K562 (cell line): Measurements from ENCODE around the gene EPHB1. TPM values are rescaled to one million over a fixed set of nuclear protein-coding genes. Genes with fewer than 3 reads are reported as not detected.

Source experiments
- ATAC-seq: fragments of 200-7000 bp; cut with Tn5 transposase; 3 replicates; pipeline ENCODE4 v1.9.1; 2020; ENCODE audit warnings: moderate library complexity
- Bru-seq: library from RNA; stranded (reverse); fragments of 400-500 nt; gene quantifications from one replicate; lab custom pipeline; 2021; lab: Mats Ljungman, UMichigan
- BruChase-seq, 2 experiments: library from RNA; stranded (reverse); fragments of 400-500 nt; gene quantifications; one replicate each; lab custom pipeline; 2021; lab: Mats Ljungman, UMichigan
- BruUV-seq: library from RNA; stranded (reverse); fragments of 400-500 nt; replicated peaks from 2 replicates; lab custom pipeline; 2021; lab: Mats Ljungman, UMichigan
- CTCF ChIA-PET: fragments of 300-600 bp; formaldehyde crosslinking; extraction: SDS; loops from one replicate; lab custom pipeline; 2021; ENCODE audit warnings: low intra/inter-chr PET ratio; lab: Yijun Ruan, JAX
- POLR2A ChIA-PET: fragments of 300-600, 350-650 bp; sonication (Branson Sonifier 250); formaldehyde crosslinking; extraction: SDS; loops from one replicate; lab custom pipeline; 2021; ENCODE audit warnings: antibody characterized with exemption, inconsistent platforms; lab: Yijun Ruan, JAX
- DNase-seq, 4 experiments: peaks; one replicate each; pipeline versions ENCODE4 v3.0.0 to v3.0.0-alpha.2; 2011 to 2018; ENCODE audit warnings: low spot score in 3 of 4, mixed read lengths in 3 of 4; ENCODE audit errors: extremely low read depth in 1 of 4
- FAIRE-seq: peaks from 2 replicates; lab custom pipeline; 2011; peaks lifted over from hg19 to GRCh38; lab: Jason Lieb, UNC
- H2AFZ ChIP-seq: 2 replicates; pipeline ENCODE4 v1.6.0; 2011; ENCODE audit warnings: low read depth, low read length, control low read depth, inconsistent platforms
- H3K27ac ChIP-seq: fragments of 200-600 bp; 3 replicates; pipeline ENCODE4 v1.8.0; 2011; ENCODE audit warnings: low read depth, mild to moderate bottlenecking, control low read depth, inconsistent platforms, low read length, moderate library complexity, mixed read lengths; ENCODE audit errors: extremely low read depth
- H3K27me3 ChIP-seq, 2 experiments: fragments of 300-600 bp in 1 of 2; 2 replicates in 1 of 2; 3 replicates in 1 of 2; pipeline versions ENCODE4 v1.6.0 to v1.8.0; 2011; ENCODE audit warnings: inconsistent platforms in 2 of 2, low read length in 2 of 2, mild to moderate bottlenecking in 1 of 2, mixed read lengths in 1 of 2, moderate library complexity in 1 of 2; ENCODE audit not compliant: control insufficient read depth in 2 of 2, insufficient read depth in 2 of 2
- H3K36me3 ChIP-seq: fragments of 300-600 bp; 3 replicates; pipeline ENCODE4 v1.8.0; 2011; ENCODE audit warnings: mild to moderate bottlenecking, low read length, inconsistent platforms; ENCODE audit not compliant: control insufficient read depth, insufficient read depth
- H3K4me1 ChIP-seq, 2 experiments: fragments of 200-600 bp in 1 of 2; replicated peaks in 1 of 2; 2 replicates in 1 of 2; 3 replicates in 1 of 2; pipeline versions ENCODE4 v1.5.1 to v1.8.0; 2011; ENCODE audit warnings: inconsistent platforms in 2 of 2, low read length in 2 of 2, mild to moderate bottlenecking in 1 of 2, mixed read lengths in 1 of 2, moderate library complexity in 1 of 2; ENCODE audit not compliant: control insufficient read depth in 2 of 2, insufficient read depth in 2 of 2
- H3K4me2 ChIP-seq: 2 replicates; pipeline ENCODE4 v1.6.1; 2011; ENCODE audit warnings: low read length, control low read depth, inconsistent platforms, mixed read lengths; ENCODE audit not compliant: insufficient read depth
- H3K4me3 ChIP-seq: fragments of 200-600 bp; sonication (generic), shearing (Covaris generic); 2 replicates; pipeline ENCODE4 v1.5.1; 2016; ENCODE audit warnings: control low read depth, inconsistent platforms
- H3K79me2 ChIP-seq: fragments of 200-600 bp; 3 replicates; pipeline ENCODE4 v1.8.0; 2011; ENCODE audit warnings: low read length, inconsistent platforms; ENCODE audit not compliant: control insufficient read depth, insufficient read depth
- H3K9ac ChIP-seq, 2 experiments: 2 replicates each; pipeline versions ENCODE4 v1.6.0 to v1.6.1; 2011; ENCODE audit warnings: low read depth in 2 of 2, low read length in 2 of 2, control low read depth in 1 of 2, inconsistent platforms in 1 of 2, mild to moderate bottlenecking in 1 of 2, mixed read lengths in 1 of 2; ENCODE audit not compliant: insufficient read depth in 1 of 2
- H3K9me1 ChIP-seq: one replicate; pipeline ENCODE4 v1.6.0; 2011; ENCODE audit warnings: inconsistent platforms, mild to moderate bottlenecking, low read length, moderate library complexity; ENCODE audit not compliant: control insufficient read depth, insufficient read depth
- H3K9me3 ChIP-seq: replicated peaks from 2 replicates; pipeline ENCODE4 v1.5.1; 2011; ENCODE audit warnings: low read depth, low read length, inconsistent platforms; ENCODE audit not compliant: control insufficient read depth, insufficient read depth
- H4K20me1 ChIP-seq: replicated peaks from 2 replicates; pipeline ENCODE4 v1.6.1; 2011; ENCODE audit warnings: low read length, inconsistent platforms, mixed read lengths; ENCODE audit not compliant: control insufficient read depth, insufficient read depth
- DMBX1 ChIP-seq: fragments of 250-450 bp; sonication (Bioruptor Pico); IDR thresholded peaks from 2 replicates; pipeline ENCODE4 v1.8.0; 2022; ENCODE audit warnings: inconsistent platforms, mild to moderate bottlenecking, moderate library complexity, borderline replicate concordance
- EHMT2 ChIP-seq: fragments of 450-650 bp; IDR thresholded peaks from 2 replicates; pipeline ENCODE4 v1.6.1; 2018; ENCODE audit warnings: antibody characterized with exemption
- ELF2 ChIP-seq: fragments of 250-450 bp; sonication (Bioruptor Pico); IDR thresholded peaks from 2 replicates; pipeline ENCODE4 v1.5.0; 2021; ENCODE audit warnings: mild to moderate bottlenecking
- JUNB ChIP-seq: fragments of 450-650 bp; formaldehyde crosslinking; conservative IDR thresholded peaks from 2 replicates; pipeline ENCODE4 v1.4.0; 2020; ENCODE audit warnings: mild to moderate bottlenecking
- NFATC3 ChIP-seq: fragments of 450-650 bp; IDR thresholded peaks from 2 replicates; pipeline ENCODE4 v1.6.1; 2017; ENCODE audit warnings: mild to moderate bottlenecking
- RAD21 ChIP-seq, 2 experiments: fragments of 250-450 bp in 1 of 2; fragments of 450-650 bp in 1 of 2; sonication (Bioruptor Pico) in 1 of 2; formaldehyde crosslinking in 1 of 2; IDR thresholded peaks in 1 of 2; conservative IDR thresholded peaks in 1 of 2; 2 replicates each; pipeline versions ENCODE4 v1.4.0 to v1.8.0; 2020 to 2022; ENCODE audit warnings: mild to moderate bottlenecking in 2 of 2, moderate library complexity in 1 of 2
- SMARCC2 ChIP-seq: fragments of 450-650 bp; IDR thresholded peaks from 2 replicates; pipeline ENCODE4 v1.6.1; 2017; ENCODE audit warnings: antibody characterized with exemption, moderate library complexity, mild to moderate bottlenecking, low read depth
- SMC3 ChIP-seq: conservative IDR thresholded peaks from 2 replicates; pipeline ENCODE4 v1.6.1; 2011; ENCODE audit warnings: low read depth, low read length, improper control_type of control experiment; ENCODE audit not compliant: insufficient read depth
- TCF15 ChIP-seq: fragments of 250-450 bp; sonication (Bioruptor Pico); IDR thresholded peaks from 2 replicates; pipeline ENCODE4 v1.8.0; 2022; ENCODE audit warnings: moderate library complexity, mild to moderate bottlenecking, inconsistent platforms
- TRIM25 ChIP-seq: fragments of 450-650 bp; IDR thresholded peaks from 2 replicates; pipeline ENCODE4 v1.7.0; 2016; ENCODE audit warnings: borderline replicate concordance
- WHSC1 ChIP-seq: IDR thresholded peaks from one replicate; pipeline ENCODE4 v1.6.1; 2012; ENCODE audit warnings: low read length, control low read depth, inconsistent platforms
- ZNF354B ChIP-seq: fragments of 250-450 bp; sonication (Bioruptor Pico); IDR thresholded peaks from 2 replicates; pipeline ENCODE4 v1.4.0; 2020
- WGBS: fragments of 100-300 bp; shearing (Covaris generic); methylation state at CpG from one replicate; pipeline ENCODE4 v1.1.6; 2016; ENCODE audit warnings: low coverage, mixed read lengths; ENCODE audit not compliant: insufficient coverage; ENCODE audit errors: missing lambda C conversion rate; 5-methylcytosine and 5-hydroxymethylcytosine counted together
- in situ Hi-C: fragments of 300-500 bp; cut with MboI; formaldehyde crosslinking; loops from 4 replicates; pipeline ENCODE4 v1.15.0; 2018; ENCODE audit warnings: inconsistent platforms, mixed read lengths
- intact Hi-C: fragments of 100-400 bp; cut with micrococcal nuclease; formaldehyde crosslinking; loops from 2 replicates; pipeline ENCODE4 v1.14.2; 2022
- long read RNA-seq, 3 experiments: library from polyadenylated mRNA in 2 of 3; library from RNA in 1 of 3; unstranded in 2 of 3; stranded (forward) in 1 of 3; transcript quantifications; one replicate each; pipeline ENCODE4 v2.0.0, GENCODE V29; 2019 to 2022
- polyA minus RNA-seq, 3 experiments: library from RNA; depleted of rRNA, polyadenylated mRNA; stranded (reverse); fragments of >200 nt; gene quantifications; 2 replicates each; pipeline ENCODE4 v1.2.3, GENCODE V29; 2011
- polyA plus RNA-seq, 8 experiments: library from polyadenylated mRNA; depleted of rRNA in 4 of 8; stranded (reverse) in 5 of 8; unstranded in 3 of 8; fragments of >200 nt; fragmentation: Nextera tagmentation in 2 of 8; fragmentation: Illumina TruSeq in 1 of 8; extraction: Ambion mirVana in 2 of 8; extraction: Trizol in 1 of 8; gene quantifications; 2 replicates each; pipeline versions ENCODE4 v1.2.1 to v1.2.3, GENCODE V29; 2011 to 2014; ENCODE audit warnings: inconsistent platforms in 1 of 8, missing spikeins in 1 of 8
- total RNA-seq, 7 experiments: library from RNA; depleted of rRNA in 6 of 7; stranded (reverse); fragments of >200 nt in 6 of 7; fragmentation: Illumina TruSeq in 2 of 7; extraction: Trizol in 2 of 7; gene quantifications; 2 replicates each; pipeline versions ENCODE4 v1.2.1 to v1.2.3, GENCODE V29; 2011 to 2021; ENCODE audit warnings: low replicate concordance in 1 of 7
- TF ChIP-seq, protein P1 (sequence below): fragments of 450-650 bp; IDR thresholded peaks from 2 replicates; pipeline ENCODE4 v1.6.1; 2017; ENCODE audit warnings: mild to moderate bottlenecking, moderate library complexity

The EPHB1 gene
- total RNA-seq (2011; cell fraction: chromatin; rRNA removed; ENCODE audit: low replicate concordance), result not detected in 2 replicates
- total RNA-seq (2011; cell fraction: nucleolus; rRNA removed), result not detected in 2 replicates
- total RNA-seq (2011; cell fraction: nucleoplasm; rRNA removed), result not detected in 2 replicates
- total RNA-seq (2014; rRNA removed), result not detected in 2 replicates
- not detected in 2 replicates for total RNA-seq (2014; rRNA removed; fragmentation: Illumina TruSeq; extraction: Trizol)
- 0.29 TPM in 1 of 2 replicates, not detected in the other for total RNA-seq (2015; rRNA removed; fragmentation: Illumina TruSeq; extraction: Trizol)
- not detected in 2 replicates for total RNA-seq (2021)
- not detected in 2 replicates for polyA plus RNA-seq (2011; rRNA removed)
- not detected in 2 replicates for polyA plus RNA-seq (2011; cell fraction: cytosol; rRNA removed)
- polyA plus RNA-seq (2011; cell fraction: nucleus; rRNA removed), result 0.18 TPM in 1 of 2 replicates, not detected in the other
- polyA plus RNA-seq (2012), result not detected in 2 replicates
- polyA plus RNA-seq (2014; fragmentation: Illumina TruSeq; extraction: Trizol), result not detected in 2 replicates
- polyA plus RNA-seq (2014; fragmentation: Nextera tagmentation; extraction: Ambion mirVana), result not detected
- polyA plus RNA-seq (2014; rRNA removed), result not detected in 2 replicates
- polyA minus RNA-seq (2011; rRNA and poly(A)+ RNA removed), result not detected in 2 replicates
- polyA minus RNA-seq (2011; cell fraction: cytosol; rRNA and poly(A)+ RNA removed), result not detected in 2 replicates
- polyA minus RNA-seq (2011; cell fraction: nucleus; rRNA and poly(A)+ RNA removed), result 0.22 TPM in 1 of 2 replicates, not detected in the other
- Bru-seq, nascent RNA, result percentile 3 among the genes with signal in this experiment
- percentile 1 among the genes with signal in this experiment for BruChase-seq, experiment 1, labeled RNA remaining after a 2-hour chase
- percentile 1 among the genes with signal in this experiment for BruChase-seq, experiment 2, labeled RNA remaining after a 6-hour chase
- long read RNA-seq, experiment 1, result 0 reads
- long read RNA-seq, experiment 2, result 0 reads
- long read RNA-seq, experiment 3, result 0 reads

DNA sequence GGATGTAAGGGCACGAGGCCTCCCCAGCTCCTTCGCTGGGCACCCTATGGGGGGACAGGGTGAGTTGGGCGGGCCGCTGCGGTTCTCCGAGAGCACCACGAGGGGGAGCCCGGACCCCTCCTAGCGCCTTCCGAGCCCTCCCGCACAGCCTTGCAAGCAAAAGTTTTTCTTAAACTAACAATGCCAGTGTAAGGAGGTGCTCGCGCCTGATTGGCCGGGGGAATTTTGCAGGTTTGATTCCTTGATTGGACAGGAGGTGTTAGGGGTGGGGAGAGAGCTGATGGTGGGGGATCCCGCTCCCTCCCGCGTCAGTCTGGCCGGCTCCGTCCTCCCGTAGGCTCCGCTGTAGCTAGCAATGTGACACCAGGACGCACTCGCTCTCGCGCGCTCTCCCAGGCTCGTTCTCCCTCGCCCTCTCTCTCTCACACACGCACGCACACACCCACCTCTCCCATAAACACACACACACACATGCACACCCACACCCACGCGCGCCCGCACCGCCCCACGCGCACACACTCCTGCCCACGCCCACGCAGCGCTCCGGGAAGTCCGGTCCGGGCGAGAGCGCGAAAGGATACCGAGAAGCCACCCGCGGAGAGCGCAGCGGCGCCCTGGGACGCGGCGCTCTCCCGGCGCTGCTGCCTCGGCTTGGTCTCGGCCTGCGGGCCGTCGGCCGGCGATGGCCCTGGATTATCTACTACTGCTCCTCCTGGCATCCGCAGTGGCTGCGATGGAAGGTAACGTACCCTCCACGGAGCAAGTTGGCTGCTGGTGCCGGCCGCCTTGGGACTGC is at the start of gene EPHB1:
Gene EPHB1, plus strand, starts transcription at position 311 of the 796 bp plus-strand sequence.
- POLR2A ChIA-PET, result interaction anchor here (0.6 kb wide), 1 partner anchor 1075 kb away, joined by 3 read pairs; no protein-coding TSS in a partner anchor
- no peak within 1 kb of the TSS for H3K4me3 ChIP-seq
- H3K4me1 ChIP-seq, result peaks cover 0 to 11% of the 10 kb centered on the region in 2 experiments; a peak in 2 of 5 replicates
- in situ Hi-C loops (loop anchor here (25.0 kb wide), 1 partner anchor 1092 kb away; no protein-coding TSS in a partner anchor), intact Hi-C loops (loop anchor here (5.0 to 10.0 kb wide), 4 partner anchors 450 to 1250 kb away; no protein-coding TSS in a partner anchor)
- H3K9me3 ChIP-seq, result no peaks in the 10 kb centered on the region
- no peak within 1 kb of the TSS for H3K27ac ChIP-seq
- H2AFZ ChIP-seq, result no peak within 1 kb of the TSS
- whole genome bisulfite sequencing, result 4% methylated on average over 15 of the region's 70 CpGs
- no peak for FAIRE-seq
- no peaks in the 10 kb centered on the region for H3K9me1 ChIP-seq
- H3K36me3 ChIP-seq, result no peaks in the 10 kb centered on the region
- CTCF ChIA-PET, result interaction anchor here (1.5 kb wide), 1 partner anchor 1100 kb away, joined by 3 read pairs; no protein-coding TSS in a partner anchor
- peak; percentile 64 to 75 (median 70) for DNase-seq
- H3K4me2 ChIP-seq, result no peak within 1 kb of the TSS; the same call in 1 of the 2 replicates
- peak; percentile 98 for ATAC-seq
- no peaks in the 10 kb centered on the region for H4K20me1 ChIP-seq
- peaks cover 0 to 8% of the 10 kb centered on the region in 2 experiments; a peak in 1 of 5 replicates for H3K27me3 ChIP-seq
- H3K9ac ChIP-seq, result no peak within 1 kb of the TSS
- no TSS peak for BruUV-seq
- no peaks in the 10 kb centered on the region for H3K79me2 ChIP-seq
- TF ChIP-seq, protein P1, sequence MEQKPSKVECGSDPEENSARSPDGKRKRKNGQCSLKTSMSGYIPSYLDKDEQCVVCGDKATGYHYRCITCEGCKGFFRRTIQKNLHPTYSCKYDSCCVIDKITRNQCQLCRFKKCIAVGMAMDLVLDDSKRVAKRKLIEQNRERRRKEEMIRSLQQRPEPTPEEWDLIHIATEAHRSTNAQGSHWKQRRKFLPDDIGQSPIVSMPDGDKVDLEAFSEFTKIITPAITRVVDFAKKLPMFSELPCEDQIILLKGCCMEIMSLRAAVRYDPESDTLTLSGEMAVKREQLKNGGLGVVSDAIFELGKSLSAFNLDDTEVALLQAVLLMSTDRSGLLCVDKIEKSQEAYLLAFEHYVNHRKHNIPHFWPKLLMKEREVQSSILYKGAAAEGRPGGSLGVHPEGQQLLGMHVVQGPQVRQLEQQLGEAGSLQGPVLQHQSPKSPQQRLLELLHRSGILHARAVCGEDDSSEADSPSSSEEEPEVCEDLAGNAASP, result no peak
- TF ChIP-seq TCF15 (CRISPR knock-in tag) (no peak), JUNB (no peak), SMC3 (peak; percentile 70), NFATC3 (no peak), ELF2 (CRISPR knock-in tag) (no peak), ZNF354B (CRISPR knock-in tag) (no peak), RAD21 (CRISPR knock-in tag; conservative IDR thresholded peaks at IDR 0.05 in 1 of 2, IDR thresholded peaks at IDR 0.05 in 1 of 2) (peak; percentile 71 to 73), WHSC1 (no peak), EHMT2 (no peak), DMBX1 (CRISPR knock-in tag) (no peak), TRIM25 (no peak), SMARCC2 (no peak)
